Activated CD4-positive, alpha-beta T cell treated with anti-CD3 and anti-CD28 coated beads for 36 hours (primary cell): Measurements from ENCODE around the gene MRPL22. TPM values are rescaled to one million over a fixed set of nuclear protein-coding genes. Genes with fewer than 3 reads are reported as not detected.

Experiments
- ATAC-seq: fragments of 200-7000 bp; cut with Tn5 transposase; one replicate; pipeline ENCODE4 v1.10.0; 2021; ENCODE audit warnings: mild to moderate bottlenecking, moderate library complexity
- CTCF ChIA-PET: fragments of 350-600 bp; sonication (Branson Sonifier 250); formaldehyde crosslinking; loops from one replicate; lab custom pipeline; 2021; ENCODE audit warnings: antibody characterized with exemption; lab: Charles Lee
- POLR2A ChIA-PET: fragments of 350-600 bp; sonication (Branson Sonifier 250); formaldehyde crosslinking; loops from one replicate; lab custom pipeline; 2021; ENCODE audit warnings: antibody characterized with exemption, inconsistent platforms; lab: Charles Lee
- DNase-seq: peaks from one replicate; pipeline ENCODE4 v3.0.0-alpha.2; 2020
- H3K27ac Mint-ChIP-seq: one replicate; pipeline ENCODE4 v1.8.0; 2021; ENCODE audit warnings: mixed read lengths
- H3K27me3 Mint-ChIP-seq: one replicate; pipeline ENCODE4 v1.8.0; 2021; ENCODE audit warnings: mixed read lengths
- H3K36me3 Mint-ChIP-seq: one replicate; pipeline ENCODE4 v1.8.0; 2021; ENCODE audit warnings: low read depth, mixed read lengths
- H3K4me1 Mint-ChIP-seq: one replicate; pipeline ENCODE4 v1.8.0; 2021; ENCODE audit warnings: mixed read lengths
- H3K4me3 Mint-ChIP-seq: one replicate; pipeline ENCODE4 v1.8.0; 2021; ENCODE audit warnings: mild to moderate bottlenecking, moderate library complexity, mixed read lengths
- H3K9me3 Mint-ChIP-seq: one replicate; pipeline ENCODE4 v1.8.0; 2021; ENCODE audit warnings: low read depth, mixed read lengths
- intact Hi-C, 2 experiments: fragments of 100-400 bp; cut with DNase I in 1 of 2; cut with micrococcal nuclease in 1 of 2; formaldehyde crosslinking; loops; one replicate each; pipeline versions ENCODE4 v1.14.2 to v1.15.1; 2022 to 2024; cut with DNase I, micrococcal nuclease
- total RNA-seq, 2 experiments: library from RNA; stranded (reverse); gene quantifications; one replicate each; pipeline ENCODE4 v1.2.3, GENCODE V29; 2021

The MRPL22 gene
- total RNA-seq, 2 experiments from 2014 or later: 77.2 to 86.7 TPM

DNA sequence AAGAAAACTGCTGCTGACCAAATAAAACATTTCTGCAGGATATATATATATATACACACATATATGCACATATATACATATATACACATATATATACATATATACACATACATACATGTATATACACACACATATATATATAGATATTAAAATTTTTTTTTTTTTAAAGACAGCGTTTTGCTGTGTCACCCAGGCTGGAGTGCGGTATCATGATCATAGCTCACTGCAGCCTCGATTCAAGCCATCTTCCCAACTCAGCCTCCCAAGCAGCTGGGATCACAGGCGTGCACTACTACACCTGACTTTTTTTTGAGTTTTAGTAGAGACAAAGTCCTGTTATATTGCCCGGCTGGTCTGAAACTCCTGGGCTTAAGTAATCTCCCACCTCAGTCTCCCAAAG is 2.7 kb downstream of the MRPL22 start:
- DNase-seq (no peak), ATAC-seq (no peak)
- peaks cover 2% of the 10 kb centered on the region for H3K36me3 Mint-ChIP-seq
- H3K27ac Mint-ChIP-seq: no peak overlapping the region
- CTCF ChIA-PET: interaction anchor here (2.9 kb wide), 1 partner anchor 61 kb away, joined by 12 read pairs; no protein-coding TSS in a partner anchor
- no peak overlapping the region for H3K4me3 Mint-ChIP-seq
- intact Hi-C loops: loop anchor here (5.0 kb wide), 2 partner anchors 296 to 751 kb away; partner anchors contain the start of gene GALNT10 (in 1 of the 2)
- H3K27me3 Mint-ChIP-seq: no peaks in the 10 kb centered on the region
- peaks cover 36% of the 10 kb centered on the region for H3K4me1 Mint-ChIP-seq
- POLR2A ChIA-PET: no interaction called here
- no peaks in the 10 kb centered on the region for H3K9me3 Mint-ChIP-seq

DNA sequence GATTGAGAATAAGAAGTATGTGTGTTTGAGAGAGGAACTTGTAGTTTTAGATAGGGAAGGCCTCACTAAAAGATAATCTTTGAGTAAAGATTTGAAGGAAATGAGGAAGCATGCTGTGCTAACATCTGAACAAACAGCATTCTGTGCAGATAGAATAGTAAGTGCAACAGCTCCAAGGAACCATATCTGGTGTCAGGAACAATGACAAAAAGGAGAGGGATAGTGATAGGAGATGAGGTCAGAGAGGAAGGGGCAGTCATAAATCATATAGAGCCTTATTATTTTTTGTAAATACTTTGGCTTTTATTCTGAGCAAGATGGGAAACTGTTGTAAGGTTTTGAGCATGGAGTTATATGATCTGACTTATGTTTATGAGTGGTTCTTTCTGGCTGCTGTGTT is 3.8 kb downstream of the MRPL22 start:
- Mint-ChIP-seq H3K27ac (no peak overlapping the region), H3K4me1 (peaks cover 41% of the 10 kb centered on the region), H3K36me3 (peaks cover 8% of the 10 kb centered on the region), H3K27me3 (no peaks in the 10 kb centered on the region), H3K9me3 (no peaks in the 10 kb centered on the region), H3K4me3 (no peak overlapping the region)
- ATAC-seq: no peak
- DNase-seq: no peak
- CTCF ChIA-PET: interaction anchor here (0.6 to 2.9 kb wide), 3 partner anchors 8 to 59 kb away, joined by 3 to 12 read pairs (median 7); no protein-coding TSS in a partner anchor
- POLR2A ChIA-PET: no interaction called here
- intact Hi-C loops: loop anchor here (5.0 kb wide), 2 partner anchors 297 to 752 kb away; partner anchors contain the start of gene GALNT10 (in 1 of the 2)

DNA sequence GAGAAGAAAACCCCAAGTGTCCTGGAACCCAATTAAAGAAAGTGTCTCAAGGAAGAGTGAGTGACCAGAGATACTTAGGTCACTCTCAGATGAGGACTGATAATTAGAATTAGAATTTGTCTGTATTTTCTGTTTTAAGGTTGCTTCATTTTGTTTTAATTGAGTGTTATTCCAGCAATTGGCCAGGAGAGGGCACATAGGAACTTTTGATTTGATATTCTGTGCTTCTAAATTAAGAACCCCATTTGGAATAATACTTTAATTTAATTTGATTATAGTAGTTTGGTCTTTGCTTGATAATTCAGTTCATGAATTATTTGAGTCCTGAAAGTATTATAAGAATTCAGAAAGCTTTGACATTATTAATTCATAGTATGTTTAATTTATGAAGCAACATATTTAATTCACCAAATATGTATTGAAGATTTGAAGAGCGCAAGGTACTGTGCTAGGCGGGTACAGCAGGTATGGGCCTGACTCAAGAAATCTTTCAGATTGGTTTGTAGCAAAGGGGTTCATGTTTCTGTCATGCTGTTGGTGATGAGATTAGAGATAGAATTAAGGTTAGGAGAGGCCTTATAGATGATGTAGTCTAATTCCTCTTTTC is 4.9 kb downstream of the MRPL22 start:
- ATAC-seq: no peak
- H3K27me3 Mint-ChIP-seq: no peaks in the 10 kb centered on the region
- H3K9me3 Mint-ChIP-seq: no peaks in the 10 kb centered on the region
- intact Hi-C loops: no loop called here
- H3K36me3 Mint-ChIP-seq: peaks cover 11% of the 10 kb centered on the region
- peaks cover 37% of the 10 kb centered on the region for H3K4me1 Mint-ChIP-seq
- ChIA-PET CTCF (interaction anchor here (0.6 to 2.9 kb wide), 6 partner anchors 9 to 217 kb away, joined by 3 to 12 read pairs (median 4); no protein-coding TSS in a partner anchor), POLR2A (no interaction called here)
- DNase-seq: no peak
- no peak overlapping the region for H3K27ac Mint-ChIP-seq
- no peak overlapping the region for H3K4me3 Mint-ChIP-seq

DNA sequence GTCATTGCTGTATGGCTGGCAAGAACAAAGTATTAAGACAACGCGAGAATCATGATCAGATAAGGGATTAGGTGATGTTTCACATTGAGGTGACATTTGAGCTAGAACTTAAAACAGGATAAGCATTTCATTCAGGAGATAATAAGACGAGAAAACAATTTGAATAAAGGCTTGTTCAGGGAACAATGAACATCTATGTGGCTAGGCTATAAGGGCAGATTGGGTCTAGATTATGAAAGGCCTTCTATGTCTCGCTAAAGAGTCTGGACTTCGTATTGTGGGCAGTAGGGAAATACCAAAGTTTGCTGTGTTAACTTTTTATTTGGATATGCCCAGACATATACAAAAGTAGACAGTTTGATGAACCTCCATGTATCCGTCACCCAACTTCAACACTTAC is 6.9 kb downstream of the MRPL22 start:
- ChIA-PET CTCF (interaction anchor here (1.2 kb wide), 1 partner anchor 81 kb away, joined by 3 read pairs; no protein-coding TSS in a partner anchor), POLR2A (interaction anchor here (0.6 kb wide), 1 partner anchor 89 kb away, joined by 3 read pairs; the partner anchor contains the start of gene CNOT8)
- no peaks in the 10 kb centered on the region for H3K9me3 Mint-ChIP-seq
- H3K27me3 Mint-ChIP-seq: no peaks in the 10 kb centered on the region
- H3K27ac Mint-ChIP-seq: no peak overlapping the region
- H3K4me3 Mint-ChIP-seq: no peak overlapping the region
- intact Hi-C loops: no loop called here
- peaks cover 29% of the 10 kb centered on the region for H3K4me1 Mint-ChIP-seq
- H3K36me3 Mint-ChIP-seq: peaks cover 12% of the 10 kb centered on the region
- DNase-seq (no peak), ATAC-seq (no peak)

DNA sequence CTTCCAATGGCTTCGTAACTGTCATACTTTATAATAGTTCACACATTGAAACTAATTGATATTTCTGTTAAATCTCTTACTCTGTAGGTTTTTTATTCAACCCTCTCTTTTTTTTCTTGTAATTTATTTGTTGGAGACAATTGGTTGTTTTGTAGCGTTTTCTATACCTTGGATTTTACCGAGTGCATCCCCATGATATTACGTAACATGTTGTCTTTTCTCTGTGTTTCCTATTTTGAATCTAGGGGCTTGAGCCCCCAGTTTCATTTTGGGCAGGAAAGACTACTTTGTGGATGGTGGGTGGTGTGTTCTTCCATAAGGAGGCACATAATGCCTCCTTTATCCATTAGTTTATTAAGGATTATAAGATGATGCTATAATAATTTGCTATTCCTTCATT is 7.4 kb downstream of the MRPL22 start:
- Mint-ChIP-seq H3K36me3 (peaks cover 12% of the 10 kb centered on the region), H3K9me3 (no peaks in the 10 kb centered on the region), H3K27me3 (no peaks in the 10 kb centered on the region), H3K27ac (no peak overlapping the region), H3K4me1 (peaks cover 24% of the 10 kb centered on the region), H3K4me3 (no peak overlapping the region)
- intact Hi-C loops: no loop called here
- CTCF ChIA-PET: no interaction called here
- POLR2A ChIA-PET: interaction anchor here (0.6 kb wide), 1 partner anchor 90 kb away, joined by 3 read pairs; the partner anchor contains the start of gene CNOT8
- ATAC-seq (no peak), DNase-seq (no peak)

DNA sequence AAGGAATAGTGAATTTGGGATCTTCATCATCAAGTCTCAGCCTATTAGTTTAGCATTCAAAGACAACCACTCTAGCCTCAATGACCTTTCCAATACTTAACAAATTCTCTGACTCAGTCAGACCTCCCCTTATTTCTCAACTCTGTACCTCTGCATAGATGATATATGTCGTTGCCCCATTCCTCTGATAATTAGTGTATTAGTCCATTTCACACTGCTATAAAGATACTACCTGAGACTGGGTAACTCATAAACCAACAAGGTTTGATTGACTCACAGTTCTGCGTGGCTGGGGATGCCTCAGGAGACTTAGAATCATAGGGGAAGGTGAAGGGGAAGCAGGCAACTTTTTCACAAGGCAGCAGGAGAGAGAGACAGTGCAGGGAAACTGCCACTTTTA is 8.9 kb downstream of the MRPL22 start:
- H3K4me3 Mint-ChIP-seq: no peak overlapping the region
- no peak overlapping the region for H3K27ac Mint-ChIP-seq
- ATAC-seq (no peak), DNase-seq (no peak)
- ChIA-PET CTCF (interaction anchor here (0.6 to 1.1 kb wide), 2 partner anchors 188 to 299 kb away, joined by 3 read pairs; no protein-coding TSS in a partner anchor), POLR2A (no interaction called here)
- peaks cover 27% of the 10 kb centered on the region for H3K4me1 Mint-ChIP-seq
- H3K9me3 Mint-ChIP-seq: no peaks in the 10 kb centered on the region
- no peaks in the 10 kb centered on the region for H3K27me3 Mint-ChIP-seq
- H3K36me3 Mint-ChIP-seq: peaks cover 16% of the 10 kb centered on the region
- intact Hi-C loops: no loop called here

DNA sequence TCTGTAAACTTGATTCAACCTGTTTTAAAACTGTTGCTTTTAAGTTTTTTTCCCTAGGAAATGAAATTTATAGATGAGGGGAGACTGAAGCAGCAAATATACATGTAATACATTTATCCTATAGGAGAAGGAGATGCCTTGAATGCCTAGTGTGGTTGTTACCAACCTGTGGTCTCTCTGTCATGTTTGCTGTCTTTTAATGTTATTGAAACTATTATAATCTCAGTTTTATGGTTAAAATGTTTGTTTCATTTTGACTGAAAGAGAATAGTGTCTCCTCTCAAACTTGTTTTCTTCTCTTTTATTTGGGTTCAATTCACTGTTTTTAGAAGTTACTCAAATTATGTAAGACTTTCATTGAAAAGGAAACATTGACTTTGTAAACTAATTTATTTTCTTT is 15.8 kb downstream of the MRPL22 start:
- POLR2A ChIA-PET: no interaction called here
- Mint-ChIP-seq H3K36me3 (peaks cover 22% of the 10 kb centered on the region), H3K27me3 (no peaks in the 10 kb centered on the region), H3K4me1 (peaks cover 10% of the 10 kb centered on the region), H3K9me3 (no peaks in the 10 kb centered on the region), H3K4me3 (no peak overlapping the region), H3K27ac (no peak overlapping the region)
- CTCF ChIA-PET: no interaction called here
- ATAC-seq (no peak), DNase-seq (no peak)
- intact Hi-C loops: no loop called here

DNA sequence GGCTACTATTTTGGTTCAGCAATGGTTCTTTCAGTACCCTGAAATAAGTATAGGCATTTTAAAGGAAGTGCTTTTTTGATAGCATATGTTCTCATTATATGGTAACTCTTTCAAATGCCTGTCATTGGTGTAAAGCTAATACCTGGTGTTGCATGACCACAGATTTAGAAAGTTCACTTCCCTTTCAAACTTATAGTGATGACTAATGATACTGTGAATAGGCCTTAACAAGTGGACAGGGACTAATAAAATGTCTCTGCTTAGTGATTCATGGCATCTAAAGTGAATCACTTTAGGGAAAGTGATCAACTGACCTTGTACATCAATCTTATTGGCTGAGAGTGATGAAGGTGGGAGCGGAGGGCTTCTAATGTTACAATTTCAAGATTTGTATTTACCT is 21.6 kb downstream of the MRPL22 start:
- Mint-ChIP-seq H3K27ac (no peak overlapping the region), H3K36me3 (peaks cover 25% of the 10 kb centered on the region), H3K4me3 (no peak overlapping the region), H3K27me3 (no peaks in the 10 kb centered on the region), H3K9me3 (no peaks in the 10 kb centered on the region), H3K4me1 (no peaks in the 10 kb centered on the region)
- ChIA-PET POLR2A (no interaction called here), CTCF (no interaction called here)
- intact Hi-C loops: no loop called here
- ATAC-seq (no peak), DNase-seq (no peak)

DNA sequence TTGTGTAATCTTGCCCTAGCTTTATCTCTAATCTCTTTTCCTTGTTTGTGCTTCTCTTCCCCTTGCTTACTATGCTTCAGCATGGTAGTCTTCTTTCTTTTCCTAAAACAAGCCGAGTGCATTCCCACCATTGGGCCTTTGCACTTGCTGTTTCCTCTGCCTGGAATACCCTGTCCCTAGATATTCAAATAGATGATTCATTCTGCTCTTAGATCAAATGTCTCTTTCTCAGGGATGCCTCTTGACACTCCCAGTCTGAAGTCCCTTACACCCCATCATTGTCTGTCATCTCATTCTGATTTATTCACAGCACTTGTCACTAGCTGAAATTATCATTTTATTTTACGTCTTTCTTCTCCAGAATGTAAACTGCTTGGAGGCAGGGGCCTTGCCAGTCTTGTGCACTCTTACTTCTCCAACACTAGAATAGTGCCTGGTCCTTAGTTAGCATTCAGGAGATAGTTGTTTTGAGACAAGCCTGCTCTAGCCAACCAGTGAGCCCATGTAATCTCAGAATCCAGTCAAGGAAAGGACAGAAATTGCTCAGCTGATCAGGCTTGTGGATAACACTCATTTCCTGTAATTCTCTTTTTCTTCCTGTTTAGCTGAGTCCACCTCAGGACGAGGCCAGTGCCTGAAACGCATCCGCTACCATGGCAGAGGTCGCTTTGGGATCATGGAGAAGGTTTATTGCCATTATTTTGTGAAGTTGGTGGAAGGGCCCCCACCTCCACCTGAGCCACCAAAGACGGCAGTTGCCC is 25.4 kb downstream of the MRPL22 start:
- ChIA-PET POLR2A (interaction anchor here (0.6 kb wide), 1 partner anchor 8 kb away, joined by 4 read pairs; no protein-coding TSS in a partner anchor), CTCF (interaction anchor here (0.6 to 1.2 kb wide), 3 partner anchors 17 to 1767 kb away, joined by 3 to 4 read pairs (median 3); no protein-coding TSS in a partner anchor)
- Mint-ChIP-seq H3K9me3 (no peaks in the 10 kb centered on the region), H3K27me3 (no peaks in the 10 kb centered on the region), H3K27ac (no peak overlapping the region), H3K4me1 (no peaks in the 10 kb centered on the region), H3K4me3 (no peak overlapping the region), H3K36me3 (peaks cover 24% of the 10 kb centered on the region)
- ATAC-seq: no peak
- DNase-seq: no peak
- intact Hi-C loops: no loop called here

DNA sequence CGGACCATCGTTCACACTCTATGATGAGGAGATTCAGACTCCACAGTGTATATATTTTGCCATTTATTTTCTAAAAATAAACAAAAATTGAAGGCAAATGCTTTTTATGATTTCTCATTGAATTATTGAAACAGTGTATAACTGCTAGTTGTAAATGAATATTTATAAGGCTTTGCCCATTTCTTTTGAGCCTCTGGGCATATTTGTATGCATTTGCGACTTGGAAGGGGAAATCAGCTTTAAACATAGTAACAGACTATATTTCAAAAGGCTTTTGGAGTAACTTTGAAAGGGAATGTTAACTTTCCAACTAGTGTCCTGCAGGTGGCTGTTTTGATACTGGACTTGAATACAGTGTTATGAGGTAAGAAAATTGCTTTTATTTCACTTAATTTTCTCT is 26.0 kb downstream of the MRPL22 start:
- Mint-ChIP-seq H3K36me3 (peaks cover 23% of the 10 kb centered on the region), H3K9me3 (no peaks in the 10 kb centered on the region), H3K4me1 (no peaks in the 10 kb centered on the region), H3K27ac (no peak overlapping the region), H3K27me3 (no peaks in the 10 kb centered on the region), H3K4me3 (no peak overlapping the region)
- ATAC-seq: no peak
- ChIA-PET CTCF (interaction anchor here (0.6 to 1.2 kb wide), 3 partner anchors 18 to 1768 kb away, joined by 3 read pairs; no protein-coding TSS in a partner anchor), POLR2A (no interaction called here)
- DNase-seq: no peak
- intact Hi-C loops: no loop called here

DNA sequence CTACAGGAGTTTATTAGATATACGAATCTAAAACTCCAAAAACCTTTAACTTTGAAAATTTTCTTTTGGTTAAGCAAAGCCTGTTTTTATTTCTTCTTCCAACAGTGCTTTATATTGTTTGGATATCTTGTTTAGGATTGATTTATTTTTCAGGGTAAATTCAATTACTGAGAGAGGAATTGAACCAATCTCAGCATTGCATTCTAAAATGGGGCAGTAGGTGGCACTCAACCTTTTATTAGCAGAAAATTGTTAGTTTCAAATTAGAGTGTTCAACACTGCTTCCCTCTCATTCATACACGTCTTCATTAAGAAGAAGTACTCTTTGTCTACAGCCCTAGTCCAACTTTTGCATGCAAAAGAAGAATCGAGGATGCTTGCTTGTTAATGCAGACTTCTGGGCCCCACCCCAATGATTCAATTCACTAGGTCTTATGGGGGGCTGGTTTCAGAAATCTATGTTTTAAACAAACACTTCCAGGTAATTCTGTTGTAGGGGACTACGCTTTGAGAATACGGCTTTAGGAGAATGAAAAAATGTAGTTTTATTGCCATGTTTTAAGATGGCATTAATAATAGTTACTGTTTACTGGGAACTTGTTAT is 26.6 kb downstream of the MRPL22 start:
- intact Hi-C loops: no loop called here
- DNase-seq (no peak), ATAC-seq (no peak)
- H3K36me3 Mint-ChIP-seq: peaks cover 22% of the 10 kb centered on the region
- no peaks in the 10 kb centered on the region for H3K4me1 Mint-ChIP-seq
- no peak overlapping the region for H3K4me3 Mint-ChIP-seq
- no peaks in the 10 kb centered on the region for H3K9me3 Mint-ChIP-seq
- ChIA-PET CTCF (interaction anchor here (1.1 to 1.5 kb wide), 3 partner anchors 29 to 180 kb away, joined by 3 to 5 read pairs (median 3); no protein-coding TSS in a partner anchor), POLR2A (no interaction called here)
- no peaks in the 10 kb centered on the region for H3K27me3 Mint-ChIP-seq
- no peak overlapping the region for H3K27ac Mint-ChIP-seq
